ENCODE measurements around the gene EIF6.

Gene EIF6

GRCh38 chr20:35238170-35238569, 46.4 kb downstream of the EIF6 start:
- H3K4me3 ChIP-seq (ENCODE audit: low read depth, low read length): no peak overlapping the region
- TF ChIP-seq, protein P1, sequence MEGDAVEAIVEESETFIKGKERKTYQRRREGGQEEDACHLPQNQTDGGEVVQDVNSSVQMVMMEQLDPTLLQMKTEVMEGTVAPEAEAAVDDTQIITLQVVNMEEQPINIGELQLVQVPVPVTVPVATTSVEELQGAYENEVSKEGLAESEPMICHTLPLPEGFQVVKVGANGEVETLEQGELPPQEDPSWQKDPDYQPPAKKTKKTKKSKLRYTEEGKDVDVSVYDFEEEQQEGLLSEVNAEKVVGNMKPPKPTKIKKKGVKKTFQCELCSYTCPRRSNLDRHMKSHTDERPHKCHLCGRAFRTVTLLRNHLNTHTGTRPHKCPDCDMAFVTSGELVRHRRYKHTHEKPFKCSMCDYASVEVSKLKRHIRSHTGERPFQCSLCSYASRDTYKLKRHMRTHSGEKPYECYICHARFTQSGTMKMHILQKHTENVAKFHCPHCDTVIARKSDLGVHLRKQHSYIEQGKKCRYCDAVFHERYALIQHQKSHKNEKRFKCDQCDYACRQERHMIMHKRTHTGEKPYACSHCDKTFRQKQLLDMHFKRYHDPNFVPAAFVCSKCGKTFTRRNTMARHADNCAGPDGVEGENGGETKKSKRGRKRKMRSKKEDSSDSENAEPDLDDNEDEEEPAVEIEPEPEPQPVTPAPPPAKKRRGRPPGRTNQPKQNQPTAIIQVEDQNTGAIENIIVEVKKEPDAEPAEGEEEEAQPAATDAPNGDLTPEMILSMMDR (IDR thresholded peaks at IDR 0.05; ENCODE audit: low read depth, low read length): no peak

DNA sequence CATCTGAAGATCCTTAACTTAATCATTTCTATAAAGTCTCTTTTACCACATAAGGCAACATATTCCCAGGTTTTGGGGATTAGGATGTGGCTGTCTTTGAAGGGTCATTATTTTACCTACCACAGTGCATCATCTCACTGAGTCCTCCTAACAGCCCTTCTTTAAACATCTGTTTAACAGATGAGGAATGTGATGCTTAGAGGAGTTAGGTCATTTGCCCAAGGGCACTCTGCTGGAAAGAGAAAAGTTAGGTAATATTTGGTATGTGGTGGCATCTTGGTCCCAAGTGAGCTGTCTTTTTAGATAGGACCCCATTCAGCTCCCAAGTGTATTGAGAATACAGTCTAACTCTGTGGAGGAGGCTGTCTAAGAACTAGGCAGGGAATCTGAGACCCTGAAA, 47.1 kb downstream of the EIF6 start:
- no peak overlapping the region for H3K4me3 ChIP-seq (ENCODE audit: low read depth, low read length)
- TF ChIP-seq, protein P1 (IDR thresholded peaks at IDR 0.05; ENCODE audit: low read depth, low read length): no peak

- TF ChIP-seq, protein P1 (IDR thresholded peaks at IDR 0.05; ENCODE audit: low read depth, low read length): no peak
- no peak overlapping the region for H3K4me3 ChIP-seq (ENCODE audit: low read depth, low read length)
Measured at GRCh38 chr20:35235881-35236280, 48.7 kb downstream of the EIF6 start.

GRCh38 chr20:35232575-35232974, 52.0 kb downstream of the EIF6 start:
- H3K4me3 ChIP-seq (ENCODE audit: low read depth, low read length): no peak overlapping the region
- TF ChIP-seq, protein P1 (IDR thresholded peaks at IDR 0.05; ENCODE audit: low read depth, low read length): no peak

All from WI38 (cell line).